ENCODE data around the gene AGBL1.

AGBL1 gene

DNA sequence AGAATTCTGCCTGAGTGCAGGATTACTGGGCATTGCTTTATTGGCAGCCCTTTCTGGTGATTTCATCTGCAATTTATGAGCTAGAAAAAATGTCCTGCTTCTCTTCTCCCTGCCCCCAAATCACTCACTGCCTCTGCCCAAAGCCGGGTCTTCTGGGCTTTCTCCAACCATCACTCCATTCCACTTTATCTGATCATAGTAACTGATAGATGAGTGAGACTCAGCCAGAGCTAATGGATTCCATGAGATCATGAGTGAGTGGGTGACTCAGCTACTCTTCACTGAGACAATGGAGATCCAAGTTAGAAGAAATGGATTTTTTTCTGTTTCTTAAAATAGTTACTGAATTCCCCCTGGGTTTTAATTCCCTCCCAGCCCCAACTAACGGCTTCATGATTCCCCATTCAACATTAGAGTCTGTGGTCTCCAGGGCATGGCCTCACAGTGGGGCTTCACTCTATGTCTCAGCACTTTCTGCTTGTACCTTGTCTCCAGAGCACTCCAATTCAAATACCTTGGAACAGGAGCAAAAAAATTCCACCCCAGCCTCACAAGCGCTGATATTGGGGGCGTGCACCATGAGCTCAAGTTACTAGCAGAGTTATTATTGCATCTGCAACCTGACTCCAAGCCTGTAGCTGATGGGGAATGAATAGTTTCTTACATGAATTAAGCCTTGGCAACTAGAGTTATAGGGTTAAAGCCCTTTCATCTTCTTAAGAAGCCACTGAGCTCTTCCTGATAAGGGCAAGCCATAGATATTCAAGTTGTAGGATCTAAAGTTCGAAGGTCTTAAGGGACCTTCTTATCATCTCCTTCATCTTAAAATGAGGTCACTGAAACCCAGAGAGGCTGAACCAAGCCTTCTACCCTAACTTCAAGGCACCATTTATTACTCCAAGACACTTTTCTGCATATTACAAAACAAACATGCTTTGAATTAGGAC lies 85.9 kb downstream of the AGBL1 start:
- no peak for DNase-seq

GRCh38 chr15:86167841-86168240 lies 88.2 kb downstream of the AGBL1 start:
- no peak for DNase-seq

DNA sequence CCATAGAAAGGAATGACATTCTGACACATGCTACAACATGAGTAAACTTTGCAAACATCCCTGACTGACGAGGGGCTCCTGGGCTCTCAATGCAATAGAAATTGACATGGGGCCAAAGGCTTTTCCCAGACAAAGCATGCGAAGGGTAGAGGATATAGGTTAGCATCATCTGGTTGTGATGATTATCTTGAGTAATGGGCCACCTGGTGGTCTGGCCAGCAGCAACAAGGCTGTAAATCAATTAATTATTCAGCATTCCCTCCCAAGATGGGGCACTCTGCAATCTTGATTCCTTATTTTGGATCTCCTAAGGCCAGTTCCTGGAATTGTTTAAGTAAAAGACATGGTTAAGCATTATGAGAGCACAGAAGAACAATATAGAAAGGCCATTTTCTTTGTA lies 99.2 kb downstream of the AGBL1 start:
- no peak for DNase-seq

- DNase-seq: no peak
Measured at GRCh38 chr15:86183596-86184491, 104.2 kb downstream of the AGBL1 start.

DNA sequence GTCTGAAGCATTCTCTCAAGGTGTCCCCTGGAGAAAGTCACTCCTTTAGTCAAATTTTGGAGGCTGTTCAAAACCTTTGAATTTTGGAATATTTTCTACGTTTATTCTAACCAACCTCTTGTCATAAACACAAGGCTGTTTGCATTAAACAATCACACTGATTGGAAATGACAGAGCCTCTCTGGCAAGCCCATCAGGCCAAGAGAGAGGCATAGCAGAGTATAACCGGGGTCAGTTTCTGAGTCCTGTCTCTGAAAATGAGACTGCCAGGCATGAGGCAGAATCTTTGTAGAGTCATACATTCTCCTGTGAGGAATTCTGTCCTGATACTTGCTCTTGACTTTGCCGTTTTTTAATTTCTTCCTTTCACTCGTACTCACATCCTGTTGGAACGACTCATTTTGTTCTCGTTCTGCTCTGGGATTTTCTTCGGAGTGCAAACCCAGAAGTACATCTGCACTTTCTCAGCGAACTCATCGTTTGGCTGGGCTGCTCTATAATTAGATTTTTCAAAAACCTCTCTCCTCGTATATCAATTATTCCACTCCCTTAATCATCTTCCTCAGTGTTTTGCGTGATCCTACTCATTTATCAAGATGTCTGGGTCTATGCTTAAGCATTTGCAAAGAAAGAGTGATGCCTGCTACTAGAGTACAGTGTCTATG lies 114.2 kb downstream of the AGBL1 start:
- DNase-seq: no peak

DNA sequence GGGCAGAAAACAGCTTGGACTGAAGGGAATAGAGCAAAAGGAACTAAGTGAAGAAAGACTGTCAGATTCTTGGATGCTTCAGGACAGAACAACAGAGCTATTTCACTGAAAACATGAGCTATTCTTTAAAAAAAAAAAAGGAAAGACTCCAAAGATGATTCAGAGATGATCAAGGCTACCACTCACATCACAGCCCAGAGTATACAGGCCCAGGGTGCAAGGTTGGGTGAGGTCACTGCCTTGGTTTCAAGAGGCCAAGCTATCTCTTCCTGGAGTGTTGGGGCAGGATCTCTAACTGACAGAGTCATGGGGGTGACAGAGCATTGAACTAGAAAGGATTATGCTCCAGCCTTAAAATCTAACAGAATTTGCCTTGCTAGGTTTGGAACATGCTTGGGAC lies 118.1 kb downstream of the AGBL1 start:
- no peak for DNase-seq

GRCh38 chr15:86199467-86200145 lies 119.9 kb downstream of the AGBL1 start:
- no peak for DNase-seq

DNA sequence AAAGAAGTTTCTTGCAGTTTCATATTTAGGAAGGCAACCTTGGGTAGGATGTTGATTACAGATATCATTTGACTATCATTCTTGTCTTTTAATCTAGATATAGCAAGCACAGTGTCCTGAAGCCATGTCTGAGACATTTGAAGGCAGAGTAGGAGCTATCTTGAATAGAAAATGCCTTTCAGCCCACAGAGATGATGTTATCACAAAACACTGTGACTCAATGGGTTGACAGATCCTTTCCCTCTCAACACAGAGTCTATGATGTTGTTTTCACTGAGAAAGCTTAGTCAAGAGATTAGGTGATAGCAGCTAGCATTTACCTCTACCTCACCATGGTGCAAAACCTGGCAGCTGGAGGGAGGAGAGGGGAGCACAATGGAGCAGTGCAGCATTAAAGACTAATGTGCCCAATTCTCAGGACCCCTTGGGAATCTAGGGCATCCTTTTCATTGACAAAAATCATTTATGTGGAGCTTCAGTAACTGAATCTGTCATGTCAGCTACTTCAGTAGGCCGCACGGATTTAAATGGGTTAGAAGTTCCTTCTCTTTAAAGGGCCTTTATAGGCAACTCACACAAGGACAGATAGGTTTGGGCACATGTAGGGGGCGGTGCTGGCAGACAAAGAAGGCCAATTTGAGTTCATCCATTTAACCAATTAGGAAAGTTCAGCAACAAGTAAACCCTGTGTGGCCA lies 121.8 kb downstream of the AGBL1 start:
- DNase-seq: no peak

DNA sequence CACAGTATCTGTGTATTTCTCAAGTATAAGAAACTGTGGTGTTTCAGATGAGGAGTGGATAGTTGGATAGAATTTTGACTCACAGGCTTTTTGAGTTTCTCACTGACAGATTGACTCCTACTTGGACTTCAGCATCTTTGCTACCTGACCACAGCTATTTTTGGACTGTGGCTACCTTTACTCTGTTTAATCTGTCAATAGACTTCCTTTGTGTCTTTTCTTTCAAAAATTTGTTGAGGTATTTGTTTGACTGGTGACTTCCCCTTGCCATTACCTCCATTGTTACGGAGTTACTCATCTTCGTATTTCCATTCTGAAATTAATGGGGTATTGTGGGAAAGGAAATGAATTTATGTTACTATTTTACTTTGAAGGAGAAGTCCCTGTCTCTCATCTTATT lies 123.8 kb downstream of the AGBL1 start:
- no peak for DNase-seq

GRCh38 chr15:86205096-86205495 lies 125.4 kb downstream of the AGBL1 start:
- no peak for DNase-seq

GRCh38 chr15:86213420-86213819 lies 133.7 kb downstream of the AGBL1 start:
- DNase-seq: no peak

DNA sequence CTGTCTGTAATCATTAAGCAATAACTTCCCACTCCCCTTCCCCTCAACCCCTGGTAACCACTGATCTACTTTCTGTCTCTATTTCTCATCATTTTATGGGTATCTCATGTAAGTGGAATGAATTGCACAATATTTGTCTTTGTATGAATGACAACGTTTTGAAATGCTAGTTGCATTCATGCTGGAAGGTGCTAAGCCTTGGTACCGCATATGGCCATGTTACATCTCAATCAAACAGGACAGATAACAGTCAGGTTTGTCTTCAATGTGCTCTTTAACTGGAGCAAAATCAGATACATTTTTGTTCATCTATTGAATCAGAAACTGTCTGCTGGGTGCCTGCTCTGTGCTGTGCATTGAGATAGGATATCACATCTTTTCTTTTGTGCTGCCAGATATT lies 134.2 kb downstream of the AGBL1 start:
- DNase-seq: no peak

DNA sequence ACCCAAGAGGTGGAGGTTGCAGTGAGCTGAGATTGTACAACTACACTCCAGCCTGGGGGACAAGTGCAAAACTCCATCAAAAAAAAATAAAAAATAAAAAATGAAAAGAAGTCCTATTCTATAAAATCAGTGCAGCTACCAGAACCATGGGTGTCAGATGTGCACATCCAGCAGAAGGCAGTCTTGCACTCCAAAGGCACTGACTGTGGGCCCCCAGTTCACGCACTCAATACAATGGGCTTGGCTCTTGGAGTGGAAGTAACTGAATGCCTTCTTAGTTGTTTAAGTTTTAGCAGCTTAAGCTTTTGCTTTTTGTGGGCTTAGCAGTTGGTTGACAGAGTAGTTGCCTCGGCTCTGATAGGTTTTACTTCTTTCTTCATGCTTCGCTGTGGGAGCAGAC lies 141.4 kb downstream of the AGBL1 start:
- DNase-seq: no peak

DNA sequence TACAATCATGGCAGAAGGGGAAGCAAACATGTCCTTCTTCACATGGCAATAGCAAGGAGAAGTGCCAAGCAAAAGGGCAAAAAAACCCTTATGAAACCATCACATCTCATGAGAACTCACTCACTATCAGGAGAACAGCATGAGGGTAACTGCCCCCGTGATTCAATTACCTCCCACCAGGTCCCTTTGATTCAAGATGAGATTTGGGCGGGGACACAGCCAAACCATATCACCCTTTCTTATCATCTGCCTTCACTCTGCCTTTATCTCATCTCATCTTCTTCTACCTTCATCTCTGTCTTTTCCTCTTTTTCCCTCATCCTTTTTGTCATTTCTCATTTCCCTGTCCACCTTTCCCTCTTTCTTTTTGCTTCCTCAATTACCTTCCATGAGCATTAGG lies 149.6 kb downstream of the AGBL1 start:
- no peak for DNase-seq

- DNase-seq: no peak
Measured at GRCh38 chr15:86229936-86230335, 150.3 kb downstream of the AGBL1 start.

- DNase-seq: no peak
Measured at GRCh38 chr15:86231864-86232721, 152.4 kb downstream of the AGBL1 start.

DNA sequence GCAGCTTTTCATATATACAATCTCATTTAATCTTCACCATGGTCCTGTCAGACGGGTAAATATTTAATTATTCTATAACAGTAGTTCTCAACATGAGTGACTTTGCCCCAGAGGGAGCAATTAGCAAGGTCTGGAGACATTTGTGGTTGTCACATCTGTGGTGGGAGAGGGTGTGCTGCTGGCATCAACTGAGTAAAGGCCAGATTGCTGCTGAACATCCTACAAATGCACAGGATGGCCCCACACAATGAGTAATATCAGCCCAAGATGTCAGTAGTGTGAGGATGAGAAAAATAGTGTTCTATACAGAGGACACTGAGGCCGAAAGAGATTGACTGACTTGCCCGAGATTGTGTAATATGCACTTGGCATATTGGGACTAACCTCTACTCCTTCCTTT lies 156.0 kb downstream of the AGBL1 start:
- no peak for DNase-seq

GRCh38 chr15:86236356-86237110 lies 156.9 kb downstream of the AGBL1 start:
- DNase-seq: no peak

DNA sequence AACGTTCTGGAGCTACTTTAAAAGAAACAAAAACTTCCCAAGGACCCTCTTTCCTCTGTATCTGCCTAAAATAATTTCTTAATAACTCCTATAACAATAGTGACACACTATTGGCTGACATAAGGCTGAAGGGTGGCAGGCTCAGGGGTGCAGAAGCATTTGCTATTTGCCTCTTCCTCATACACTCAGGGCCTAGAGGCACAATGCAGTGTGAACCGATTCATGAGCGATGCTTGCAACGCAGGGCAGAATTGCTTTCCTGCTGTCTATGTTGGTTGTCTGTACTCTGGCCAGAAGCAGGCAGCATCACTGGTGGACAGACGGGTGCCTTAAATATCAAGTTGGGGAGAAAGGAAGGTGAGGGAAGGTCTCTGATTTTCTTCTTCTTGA lies 157.4 kb downstream of the AGBL1 start:
- no peak for DNase-seq

DNA sequence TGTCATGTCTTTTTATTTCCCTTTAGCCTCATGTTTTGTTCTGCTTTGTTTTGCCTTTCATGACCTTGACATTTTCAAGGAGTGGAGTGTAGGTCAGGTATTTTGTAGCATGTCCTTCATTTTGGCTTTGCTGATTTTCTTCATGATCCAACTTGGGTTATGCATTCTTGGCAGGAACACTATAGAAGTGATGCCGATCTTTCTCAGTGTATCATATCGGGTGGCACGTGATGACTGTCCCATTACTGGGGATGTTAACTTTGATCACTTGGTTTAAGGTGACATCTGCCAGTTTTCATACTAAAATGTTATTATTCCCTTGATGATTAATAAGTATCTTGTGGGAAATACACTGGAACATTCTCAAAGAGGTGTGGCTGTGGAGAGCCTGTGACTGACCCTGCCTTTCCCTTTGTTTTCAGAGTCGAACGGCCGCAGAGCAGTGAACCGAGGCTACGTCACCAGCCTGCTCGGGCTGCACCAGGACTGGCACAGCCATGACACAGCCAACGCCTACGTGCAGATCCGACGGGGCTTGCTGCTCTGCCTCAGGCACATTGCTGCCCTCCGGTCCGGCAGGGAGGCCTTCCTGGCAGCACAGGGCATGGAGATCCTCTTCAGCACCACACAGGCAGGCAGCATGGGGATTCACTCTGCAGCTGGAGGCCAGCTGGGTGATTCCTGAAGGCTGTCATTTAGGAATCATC lies 167.7 kb downstream of the AGBL1 start:
- DNase-seq: no peak
